ENCODE results near the gene PARG.
"Not testable (repeated sequence)": the region's sequence is repeated elsewhere in the genome, so short reads cannot be mapped to it uniquely, and the experiment has no call there.

Gene PARG

GRCh38 chr10:49830016-49830415 lies 111.8 kb downstream of the PARG start:
- no peak for DNase-seq (ENCODE audit: low read depth, low spot score)

- no peak for DNase-seq (ENCODE audit: low read depth, low spot score)
These were observed 114.5 kb downstream of the PARG start for GRCh38 chr10:49827297-49827696.

GRCh38 chr10:49819234-49819958 lies 122.4 kb downstream of the PARG start:
- no peak for DNase-seq (ENCODE audit: low read depth, low spot score)

GRCh38 chr10:49817845-49818244 lies 124.0 kb downstream of the PARG start:
- DNase-seq (ENCODE audit: low read depth, low spot score) = no peak

GRCh38 chr10:49803988-49804387 lies 137.8 kb downstream of the PARG start:
- no peak for DNase-seq (ENCODE audit: low read depth, low spot score)

GRCh38 chr10:49798275-49798674 lies 143.6 kb downstream of the PARG start:
- DNase-seq (ENCODE audit: low read depth, low spot score) = no peak

DNA sequence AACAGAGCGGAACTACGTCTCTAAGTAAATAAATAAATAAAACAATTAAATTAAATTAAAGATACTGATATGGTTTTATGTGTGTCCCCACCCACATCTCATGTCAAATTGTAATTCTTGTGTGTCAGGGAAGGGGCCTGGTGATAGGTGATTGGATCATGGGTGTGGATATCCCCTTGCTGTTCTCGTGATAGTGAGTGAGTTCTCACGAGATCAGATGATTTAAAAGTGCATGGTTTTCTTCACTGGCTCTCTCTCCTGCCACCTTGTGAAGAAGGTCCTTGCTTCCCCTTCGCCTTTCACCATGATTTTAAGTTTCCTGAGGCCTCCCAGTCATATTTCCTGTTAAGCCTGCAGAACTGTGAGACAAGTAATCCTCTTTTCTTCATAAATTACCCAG lies 150.7 kb downstream of the PARG start:
- no peak for DNase-seq (ENCODE audit: low read depth, low spot score)

DNA sequence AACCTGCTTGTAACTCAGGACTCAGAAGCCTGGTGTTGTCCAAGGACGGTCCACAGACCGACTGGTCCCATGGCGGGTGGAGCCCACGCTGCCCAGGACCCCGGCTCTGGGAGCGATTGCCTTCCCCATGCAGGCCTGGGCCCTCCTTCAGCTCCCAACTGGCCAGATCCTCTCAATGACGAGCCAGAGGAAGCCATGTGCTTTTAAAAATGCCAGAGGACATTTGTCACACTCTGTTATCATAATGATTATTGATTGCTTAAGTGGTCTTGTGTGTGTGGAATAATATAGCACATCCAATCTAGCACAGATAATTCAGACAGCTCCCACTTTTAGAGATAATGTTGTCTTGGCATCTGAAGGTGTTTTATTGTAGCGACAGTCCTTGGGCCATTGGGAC lies 157.1 kb downstream of the PARG start:
- no peak for DNase-seq (ENCODE audit: low read depth, low spot score)

DNA sequence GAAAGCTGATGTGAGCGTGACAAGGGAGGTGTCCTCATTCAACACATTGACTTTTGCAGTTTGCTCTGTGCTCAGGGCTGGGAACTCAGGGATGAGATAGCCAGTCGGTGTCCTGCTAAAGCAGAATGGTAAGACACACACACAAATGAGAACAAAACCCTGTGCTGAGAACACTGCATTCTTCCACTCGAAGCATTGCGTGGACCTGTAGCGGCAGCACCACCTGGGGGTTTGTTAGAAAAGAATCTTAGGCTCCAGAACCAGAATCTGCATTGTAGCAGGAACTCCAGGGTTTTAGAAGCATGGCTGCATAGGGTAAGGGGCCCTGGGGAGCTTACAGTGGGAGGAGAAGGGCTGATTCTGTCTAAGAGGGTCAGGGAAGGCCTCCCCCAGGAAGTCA lies 158.2 kb downstream of the PARG start:
- DNase-seq (ENCODE audit: low read depth, low spot score) = no peak

GRCh38 chr10:49781247-49781646 lies 160.6 kb downstream of the PARG start:
- DNase-seq (ENCODE audit: low read depth, low spot score) = no peak

DNA sequence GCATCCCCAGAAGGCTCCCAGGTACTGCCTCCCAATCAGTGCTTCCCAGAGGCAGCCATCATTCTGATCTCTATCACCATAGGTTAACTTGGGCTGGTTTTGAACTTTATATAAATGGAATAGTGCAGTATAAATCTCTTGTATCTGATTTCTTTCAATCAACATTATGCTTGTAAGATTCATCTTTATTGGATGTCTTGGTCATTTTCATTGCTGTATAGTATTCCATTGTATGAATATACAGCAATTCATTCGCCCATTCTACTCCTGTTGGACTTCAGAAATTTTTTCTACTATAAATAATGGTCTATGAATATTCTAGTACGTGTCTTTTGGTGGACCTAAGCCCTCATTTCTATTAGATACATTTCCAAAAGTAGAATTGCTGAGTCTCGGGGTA lies 163.6 kb downstream of the PARG start:
- DNase-seq (ENCODE audit: low read depth, low spot score) = no peak

GRCh38 chr10:49776851-49777250 lies 165.0 kb downstream of the PARG start:
- no peak for DNase-seq (ENCODE audit: low read depth, low spot score)

- DNase-seq (ENCODE audit: low read depth, low spot score) = no peak
These were observed 166.8 kb downstream of the PARG start for GRCh38 chr10:49775014-49775413.

DNA sequence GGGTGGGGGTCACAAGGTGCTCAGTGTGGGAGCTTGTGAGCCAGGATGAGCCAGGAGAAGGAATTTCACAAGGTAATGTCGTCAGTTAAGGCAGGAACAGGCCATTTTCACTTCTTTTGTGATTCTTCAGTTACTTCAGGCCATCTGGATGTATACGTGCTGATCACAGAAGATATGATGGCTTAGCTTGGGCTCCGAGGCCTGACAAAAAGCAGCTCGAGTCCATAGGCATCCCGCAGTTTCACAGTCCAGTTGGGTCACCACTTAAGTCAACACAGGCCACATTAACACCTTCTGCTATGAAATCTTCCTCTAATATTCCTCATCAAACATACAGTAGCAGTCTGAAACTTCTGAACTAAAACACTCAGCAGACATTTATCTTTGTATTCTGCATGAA lies 168.9 kb downstream of the PARG start:
- DNase-seq (ENCODE audit: low read depth, low spot score) = not testable (repeated sequence)

DNA sequence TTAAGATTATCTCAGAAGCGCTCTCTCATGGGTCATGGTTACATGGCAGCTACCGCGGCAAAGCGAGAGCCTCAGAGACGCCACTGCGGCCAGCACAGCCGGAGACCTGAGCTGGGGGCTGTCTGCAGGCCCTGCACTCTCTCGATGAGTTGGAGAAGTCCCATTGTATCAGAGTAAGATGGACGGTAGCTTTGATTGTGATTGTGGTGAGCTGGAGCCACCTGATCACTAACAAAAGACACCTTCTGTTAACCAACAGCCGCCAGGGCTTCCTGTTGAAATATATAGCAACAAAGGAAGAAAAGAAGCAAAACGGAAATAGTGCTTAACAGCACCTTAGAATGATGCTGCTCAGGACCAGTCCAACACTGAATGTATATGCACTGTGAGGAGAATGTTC lies 170.8 kb downstream of the PARG start:
- DNase-seq (ENCODE audit: low read depth, low spot score) = not testable (repeated sequence)

- no peak for DNase-seq (ENCODE audit: low read depth, low spot score)
These were observed 172.1 kb downstream of the PARG start for GRCh38 chr10:49769692-49770091.

GRCh38 chr10:49768731-49769130 lies 173.1 kb downstream of the PARG start:
- DNase-seq (ENCODE audit: low read depth, low spot score) = no peak

- DNase-seq (ENCODE audit: low read depth, low spot score) = no peak
These were observed 173.5 kb downstream of the PARG start for GRCh38 chr10:49768329-49768728.

All from activated naive CD8-positive, alpha-beta T cell treated with anti-CD3 and anti-CD28 coated beads, Interleukin-2, amount 50 U/mL, for 16 hours (primary cell).